Osteoblast (primary cell): ENCODE measurements around the gene NXN. TPM values are rescaled to one million over a fixed set of nuclear protein-coding genes. Genes with fewer than 3 reads are reported as not detected.
"Not testable (repeated sequence)": the region's sequence is repeated elsewhere in the genome, so short reads cannot be mapped to it uniquely, and the experiment has no call there.

Experiments used
- DNase-seq: peaks from one replicate; pipeline ENCODE4 v3.0.0; 2011; ENCODE audit warnings: low spot score, mixed read lengths; ENCODE audit not compliant: insufficient read length; ENCODE audit errors: missing footprints
- H2AFZ ChIP-seq: 2 replicates; pipeline ENCODE4 v1.6.0; 2011; ENCODE audit warnings: mild to moderate bottlenecking, low read length
- H3K27ac ChIP-seq: 2 replicates; pipeline ENCODE4 v1.5.1; 2011; ENCODE audit warnings: mild to moderate bottlenecking, low read depth, low read length, moderate library complexity
- H3K27me3 ChIP-seq: 2 replicates; pipeline ENCODE4 v1.6.0; 2012; ENCODE audit warnings: mild to moderate bottlenecking, control low read depth, inconsistent platforms, low read length, moderate library complexity; ENCODE audit not compliant: insufficient read depth
- H3K36me3 ChIP-seq: 2 replicates; pipeline ENCODE4 v1.5.1; 2011; ENCODE audit warnings: mild to moderate bottlenecking, low read length, control low read depth, moderate library complexity; ENCODE audit not compliant: insufficient read depth
- H3K4me1 ChIP-seq: 2 replicates; pipeline ENCODE4 v1.5.1; 2011; ENCODE audit warnings: mild to moderate bottlenecking, low read length, control low read depth, moderate library complexity; ENCODE audit not compliant: insufficient read depth
- H3K4me2 ChIP-seq: 2 replicates; pipeline ENCODE4 v1.6.0; 2011; ENCODE audit warnings: mild to moderate bottlenecking, low read length; ENCODE audit not compliant: insufficient read depth
- H3K4me3 ChIP-seq: fragments of 200-600 bp; sonication (generic); 3 replicates; pipeline ENCODE4 v1.5.1; 2012; ENCODE audit warnings: mild to moderate bottlenecking, low read length, inconsistent platforms; ENCODE audit not compliant: insufficient read depth
- H3K79me2 ChIP-seq: 2 replicates; pipeline ENCODE4 v1.6.0; 2012; ENCODE audit warnings: mild to moderate bottlenecking, low read length, control low read depth, inconsistent platforms; ENCODE audit not compliant: insufficient read depth
- H3K9me3 ChIP-seq: 2 replicates; pipeline ENCODE4 v1.5.1; 2011; ENCODE audit warnings: low read depth, low read length, control low read depth
- H4K20me1 ChIP-seq: 2 replicates; pipeline ENCODE4 v1.6.0; 2012; ENCODE audit warnings: mild to moderate bottlenecking, low read length, control low read depth; ENCODE audit not compliant: insufficient read depth
- total RNA-seq: library from RNA; depleted of rRNA; stranded (reverse); fragments of >200 nt; gene quantifications from 2 replicates; pipeline ENCODE4 v1.2.3, GENCODE V29; 2012
- TF ChIP-seq, protein P1 (sequence below): IDR thresholded peaks from 2 replicates; pipeline ENCODE4 v1.5.1; 2011; ENCODE audit warnings: mild to moderate bottlenecking, low read depth, low read length, moderate library complexity; ENCODE audit errors: extremely low read depth

NXN gene
- total RNA-seq, 1 donor: 68.8 TPM

DNA sequence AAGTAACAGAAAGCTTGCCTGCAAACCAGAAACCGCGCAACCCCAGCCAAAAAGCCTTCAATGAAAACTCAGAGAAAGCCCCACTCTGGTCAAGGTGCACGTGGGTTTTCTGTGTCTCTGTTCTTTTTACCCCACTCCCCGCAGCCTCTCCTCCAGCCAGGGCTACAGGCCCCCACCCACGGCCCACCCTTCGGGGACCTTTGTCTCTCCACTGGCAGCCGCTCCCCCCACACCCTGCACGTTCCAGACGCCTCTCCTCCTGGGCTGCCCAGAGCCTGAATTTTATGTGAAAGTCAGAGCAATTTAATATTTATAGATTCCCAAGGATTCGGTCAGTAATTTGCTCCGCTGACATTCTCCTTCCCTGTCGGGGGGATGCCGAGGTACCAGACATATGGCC, 173.2 kb downstream of the NXN start:
- Histone ChIP-seq H3K4me1 (no peaks in the 10 kb centered on the region), H3K36me3 (peaks cover 9% of the 10 kb centered on the region), H3K27ac (no peak overlapping the region), H4K20me1 (peaks cover 13% of the 10 kb centered on the region), H3K79me2 (no peaks in the 10 kb centered on the region), H2AFZ (no peak overlapping the region), H3K9me3 (no peaks in the 10 kb centered on the region), H3K27me3 (no peaks in the 10 kb centered on the region), H3K4me2 (no peak overlapping the region), H3K4me3 (no peak overlapping the region)
- DNase-seq: peak; percentile 42
- TF ChIP-seq, protein P1, sequence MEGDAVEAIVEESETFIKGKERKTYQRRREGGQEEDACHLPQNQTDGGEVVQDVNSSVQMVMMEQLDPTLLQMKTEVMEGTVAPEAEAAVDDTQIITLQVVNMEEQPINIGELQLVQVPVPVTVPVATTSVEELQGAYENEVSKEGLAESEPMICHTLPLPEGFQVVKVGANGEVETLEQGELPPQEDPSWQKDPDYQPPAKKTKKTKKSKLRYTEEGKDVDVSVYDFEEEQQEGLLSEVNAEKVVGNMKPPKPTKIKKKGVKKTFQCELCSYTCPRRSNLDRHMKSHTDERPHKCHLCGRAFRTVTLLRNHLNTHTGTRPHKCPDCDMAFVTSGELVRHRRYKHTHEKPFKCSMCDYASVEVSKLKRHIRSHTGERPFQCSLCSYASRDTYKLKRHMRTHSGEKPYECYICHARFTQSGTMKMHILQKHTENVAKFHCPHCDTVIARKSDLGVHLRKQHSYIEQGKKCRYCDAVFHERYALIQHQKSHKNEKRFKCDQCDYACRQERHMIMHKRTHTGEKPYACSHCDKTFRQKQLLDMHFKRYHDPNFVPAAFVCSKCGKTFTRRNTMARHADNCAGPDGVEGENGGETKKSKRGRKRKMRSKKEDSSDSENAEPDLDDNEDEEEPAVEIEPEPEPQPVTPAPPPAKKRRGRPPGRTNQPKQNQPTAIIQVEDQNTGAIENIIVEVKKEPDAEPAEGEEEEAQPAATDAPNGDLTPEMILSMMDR: no peak

DNA sequence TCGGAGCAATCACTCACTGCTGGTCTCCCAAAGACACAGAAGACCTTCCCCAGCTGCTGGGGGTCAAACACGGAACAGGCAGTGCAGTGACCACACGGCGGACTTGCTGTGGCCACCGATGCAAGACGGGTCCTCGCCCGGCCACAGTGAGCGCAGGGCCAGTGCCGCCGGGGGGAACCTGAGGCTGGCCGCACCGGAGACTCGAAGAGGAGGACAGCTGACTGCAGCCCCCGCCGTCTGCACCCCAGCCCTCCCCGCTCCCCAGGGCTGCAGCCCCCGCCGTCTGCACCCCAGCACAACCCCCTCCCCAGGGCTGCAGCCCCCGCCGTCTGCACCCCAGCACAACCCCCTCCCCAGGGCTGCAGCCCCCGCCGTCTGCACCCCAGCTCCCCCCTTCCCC, 173.7 kb downstream of the NXN start:
- not testable (repeated sequence) for H2AFZ ChIP-seq, H3K27ac ChIP-seq, H4K20me1 ChIP-seq, H3K4me3 ChIP-seq, H3K4me1 ChIP-seq, H3K4me2 ChIP-seq, H3K36me3 ChIP-seq, H3K9me3 ChIP-seq, H3K27me3 ChIP-seq, H3K79me2 ChIP-seq
- DNase-seq: peak; percentile 27

DNA sequence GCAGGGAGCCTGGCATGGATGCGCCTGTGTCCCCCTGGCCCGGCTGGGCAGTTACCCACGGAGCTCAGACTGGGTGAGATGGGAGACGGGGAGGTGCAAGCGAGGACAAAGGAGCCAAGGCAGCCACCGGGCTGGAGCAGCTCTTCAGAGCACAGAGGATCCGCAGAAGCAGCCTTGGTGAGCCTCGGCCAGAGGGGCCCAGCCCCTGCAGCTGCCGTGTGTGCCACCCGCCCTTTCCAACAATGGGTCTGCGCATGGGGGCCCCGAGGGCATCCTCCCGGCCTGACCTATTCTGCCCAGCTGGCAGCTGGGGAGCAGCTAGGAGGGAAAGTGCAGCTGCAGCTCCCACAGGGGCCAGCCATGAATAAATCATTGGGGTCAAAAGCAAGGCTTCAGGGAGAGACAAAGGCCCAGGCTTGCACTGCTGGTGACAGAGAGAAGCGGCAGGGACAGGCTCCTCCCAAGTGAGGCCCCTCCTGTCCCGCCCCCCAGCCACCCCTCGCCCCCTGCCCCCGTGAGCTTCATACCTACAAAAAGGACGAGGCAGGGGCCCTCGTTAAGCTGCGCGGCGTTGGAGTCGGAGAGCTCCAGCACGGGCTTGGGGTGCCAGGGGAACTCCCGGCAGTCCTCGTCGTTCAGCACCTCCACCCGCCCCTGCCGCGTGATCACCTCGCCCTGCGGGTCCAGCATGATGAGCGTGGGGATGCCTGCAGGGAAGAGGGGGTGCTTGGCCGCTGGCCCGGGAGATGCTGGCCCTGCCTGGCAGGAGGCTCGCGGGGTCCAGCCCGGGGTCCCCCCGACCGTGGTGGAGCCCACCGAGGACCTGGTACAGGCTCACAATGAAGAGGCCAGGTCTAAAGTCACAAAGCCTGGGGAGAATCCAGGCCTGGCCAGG, 174.8 kb downstream of the NXN start:
- Histone ChIP-seq H3K79me2 (no peaks in the 10 kb centered on the region), H3K36me3 (peaks cover 9% of the 10 kb centered on the region), H3K4me2 (no peak overlapping the region), H3K4me3 (no peak overlapping the region), H3K27ac (no peak overlapping the region), H3K9me3 (no peaks in the 10 kb centered on the region), H3K4me1 (no peaks in the 10 kb centered on the region), H2AFZ (no peak overlapping the region), H3K27me3 (no peaks in the 10 kb centered on the region), H4K20me1 (peaks cover 9% of the 10 kb centered on the region)
- DNase-seq: peak; percentile 82
- TF ChIP-seq, protein P1: no peak

DNA sequence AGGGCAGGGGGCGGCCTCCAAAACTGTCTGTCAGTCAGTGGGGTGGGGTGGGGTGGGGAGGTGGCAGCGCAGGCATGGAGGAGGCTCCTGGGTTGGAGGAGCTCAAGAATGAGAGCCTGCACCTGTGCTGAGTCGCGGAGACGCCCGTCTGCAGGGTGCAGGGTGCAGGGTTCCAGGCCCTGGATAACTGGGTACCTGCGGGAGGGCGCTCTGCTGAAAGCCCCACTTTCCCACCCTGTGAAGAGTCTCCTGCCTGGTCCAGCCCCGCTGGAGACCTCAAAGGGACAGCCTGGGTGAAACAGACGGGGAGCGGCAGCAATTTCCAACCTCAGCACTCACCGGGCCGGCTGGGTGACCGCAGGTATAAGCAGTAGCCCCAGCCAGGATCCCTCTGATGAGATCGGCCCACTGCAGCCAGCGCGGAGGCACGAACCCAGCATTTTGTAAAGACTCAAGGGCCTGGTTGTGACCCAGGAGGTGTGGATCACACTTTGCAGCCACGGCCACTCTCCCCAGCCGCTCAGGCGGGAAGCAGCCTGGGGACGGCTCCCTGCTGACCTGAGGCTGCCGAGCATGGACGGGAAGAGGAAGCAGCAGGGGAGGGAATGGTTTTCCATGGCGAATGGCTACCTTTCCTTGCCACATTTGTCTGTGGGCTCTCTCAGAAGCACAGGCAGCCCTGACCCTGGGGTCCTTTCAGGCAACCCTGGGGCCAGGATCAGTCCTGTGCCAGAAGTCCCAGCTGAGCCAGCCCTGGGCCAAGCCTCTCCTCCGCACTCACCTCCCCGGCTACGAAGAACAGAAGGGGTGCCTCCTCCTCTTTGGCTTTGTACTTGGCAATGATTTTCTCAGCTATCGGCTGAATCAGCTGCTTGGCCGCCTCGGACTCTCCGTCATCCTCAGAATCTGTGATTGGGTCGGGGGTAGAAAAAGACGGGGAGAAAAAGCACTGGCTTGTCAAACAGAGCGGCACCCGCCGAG, 176.4 kb downstream of the NXN start:
- H3K9me3 ChIP-seq: no peaks in the 10 kb centered on the region
- H3K4me3 ChIP-seq: no peak overlapping the region
- no peak overlapping the region for H3K4me2 ChIP-seq
- no peak overlapping the region for H2AFZ ChIP-seq
- H3K27me3 ChIP-seq: no peaks in the 10 kb centered on the region
- no peaks in the 10 kb centered on the region for H3K79me2 ChIP-seq
- peaks cover 9% of the 10 kb centered on the region for H4K20me1 ChIP-seq
- TF ChIP-seq, protein P1: no peak
- H3K36me3 ChIP-seq: peaks cover 4% of the 10 kb centered on the region
- DNase-seq: peak; percentile 68
- no peak overlapping the region for H3K27ac ChIP-seq
- H3K4me1 ChIP-seq: no peaks in the 10 kb centered on the region
